ENCODE data around the gene LCE6A. TPM values are rescaled to one million over a fixed set of nuclear protein-coding genes. Genes with fewer than 3 reads are reported as not detected.

Gene LCE6A
- polyA plus RNA-seq (2013, experiment 1 of 2), result not detected
- polyA plus RNA-seq (2013, experiment 2 of 2), result not detected

DNA sequence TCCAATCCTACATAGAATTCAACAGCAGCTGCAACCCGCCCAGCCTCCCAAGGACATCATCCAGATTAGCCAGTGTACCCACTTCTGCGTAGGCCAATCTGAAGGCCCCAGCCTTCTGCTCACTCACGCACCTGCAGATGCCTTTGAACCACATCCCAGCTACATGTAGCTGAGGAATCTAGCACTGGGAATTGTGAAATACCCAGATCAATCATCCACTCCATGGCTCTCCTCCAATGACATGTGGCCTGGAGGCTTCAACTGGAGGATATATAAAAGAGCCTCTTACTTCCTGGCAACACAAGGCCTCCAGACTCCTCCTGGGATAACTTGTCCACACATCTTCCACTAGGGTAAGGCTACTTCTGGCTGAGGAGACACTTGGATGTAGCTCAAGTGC is at the start of gene LCE6A:
LCE6A (plus strand) TSS at position 301 of the 400 bp plus-strand sequence. CDS start 665 bp downstream, outside the sequence.
- Histone ChIP-seq H3K4me1 (ENCODE audit: control insufficient read depth, low read depth, low read length) (no peaks in the 10 kb centered on the region), H3K9ac (ENCODE audit: low read length) (no peak within 1 kb of the TSS), H3K27ac (ENCODE audit: low read depth, low read length) (no peak within 1 kb of the TSS), H3K23ac (ENCODE audit: low read length) (no peak within 1 kb of the TSS), H2AK5ac (ENCODE audit: low read length) (no peak within 1 kb of the TSS), H3K36me3 (ENCODE audit: control insufficient read depth, insufficient read depth, low read length) (no peaks in the 10 kb centered on the region), H3K56ac (ENCODE audit: low read length) (no peak within 1 kb of the TSS), H3K18ac (ENCODE audit: low read length) (no peak within 1 kb of the TSS), H3K79me2 (ENCODE audit: control insufficient read depth, insufficient read depth, low read length) (no peaks in the 10 kb centered on the region), H3K27me3 (ENCODE audit: insufficient read depth, low read length, poor library complexity) (no peaks in the 10 kb centered on the region), H3K79me1 (ENCODE audit: low read length) (no peaks in the 10 kb centered on the region), H3K4me3 (ENCODE audit: low read length) (no peak within 1 kb of the TSS), H4K8ac (ENCODE audit: low read depth, low read length) (no peak within 1 kb of the TSS), H2BK120ac (ENCODE audit: low read depth, low read length) (no peak within 1 kb of the TSS), H4K5ac (ENCODE audit: low read length) (no peak within 1 kb of the TSS), H2BK15ac (replicated peaks; ENCODE audit: low read depth) (no peak within 1 kb of the TSS), H3K4ac (ENCODE audit: low read depth, low read length) (no peak within 1 kb of the TSS), H2BK5ac (ENCODE audit: low read length) (no peak within 1 kb of the TSS), H3K4me2 (ENCODE audit: low read length) (no peak within 1 kb of the TSS)
- WGBS (ENCODE audit: extremely low coverage, insufficient coverage, low lambda C conversion rate), result no CpG with 5 or more reads among the region's 3 CpGs
- no peak for DNase-seq

DNA sequence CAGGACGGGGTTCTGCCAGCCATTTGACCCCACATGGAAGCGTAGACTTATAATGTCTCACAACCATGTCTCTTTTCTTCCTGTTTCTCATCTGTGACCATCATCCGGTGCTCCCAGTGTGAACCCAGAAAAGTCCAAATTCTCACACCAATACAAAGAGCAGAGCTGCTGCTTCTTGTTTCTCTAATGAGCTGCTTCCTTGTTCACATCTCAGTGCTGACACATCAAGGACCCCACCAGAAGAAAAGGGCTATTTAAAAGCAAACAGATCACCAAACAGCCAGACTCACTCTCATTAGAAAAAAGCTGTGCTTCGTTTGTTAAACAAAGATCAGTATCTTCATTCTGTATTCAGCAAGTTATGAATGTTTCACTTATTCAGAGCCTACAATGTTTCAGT is 47.0 kb upstream of the LCE6A start:
- Histone ChIP-seq H3K4me2 (ENCODE audit: low read length) (no peak overlapping the region), H3K79me1 (ENCODE audit: low read length) (no peaks in the 10 kb centered on the region), H2AK5ac (ENCODE audit: low read length) (no peak overlapping the region), H3K18ac (ENCODE audit: low read length) (no peak overlapping the region), H4K5ac (ENCODE audit: low read length) (no peak overlapping the region), H3K27me3 (ENCODE audit: insufficient read depth, low read length, poor library complexity) (no peaks in the 10 kb centered on the region), H3K36me3 (ENCODE audit: control insufficient read depth, insufficient read depth, low read length) (no peaks in the 10 kb centered on the region), H2BK5ac (ENCODE audit: low read length) (no peak overlapping the region), H2BK15ac (replicated peaks; ENCODE audit: low read depth) (no peak overlapping the region), H3K4me3 (ENCODE audit: low read length) (no peak overlapping the region), H3K56ac (ENCODE audit: low read length) (no peak overlapping the region), H3K9ac (ENCODE audit: low read length) (no peak overlapping the region), H3K27ac (ENCODE audit: low read depth, low read length) (no peak overlapping the region), H3K4ac (ENCODE audit: low read depth, low read length) (no peak overlapping the region), H3K79me2 (ENCODE audit: control insufficient read depth, insufficient read depth, low read length) (no peaks in the 10 kb centered on the region), H2BK120ac (ENCODE audit: low read depth, low read length) (no peak overlapping the region), H3K23ac (ENCODE audit: low read length) (no peak overlapping the region), H3K4me1 (ENCODE audit: control insufficient read depth, low read depth, low read length) (no peaks in the 10 kb centered on the region), H4K8ac (ENCODE audit: low read depth, low read length) (no peak overlapping the region)
- DNase-seq, result no peak
- WGBS (ENCODE audit: extremely low coverage, insufficient coverage, low lambda C conversion rate), result no CpG with 5 or more reads among the region's 4 CpGs

DNA sequence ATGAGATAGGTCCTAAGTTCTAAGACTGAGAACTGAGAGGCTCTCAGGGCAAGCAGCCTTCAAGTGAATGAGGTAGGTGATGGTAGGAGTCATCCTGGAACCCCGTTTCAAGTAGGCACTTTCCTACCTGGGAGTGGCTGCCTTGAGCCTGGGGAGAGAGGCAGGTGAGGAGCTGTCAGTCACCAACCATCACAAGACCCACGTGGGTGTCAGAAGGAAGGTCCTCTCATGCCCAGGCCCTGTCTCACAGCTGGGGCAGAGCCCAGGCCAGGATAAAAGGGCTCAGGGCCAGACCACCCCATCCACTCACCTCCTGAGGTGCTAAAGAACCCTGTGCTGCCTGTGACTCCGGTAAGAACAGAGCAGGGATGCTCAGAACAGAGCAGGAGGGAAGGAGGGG is 46.2 kb upstream of the LCE6A start, which contains the start of gene LCE1D:
LCE1D (plus strand) TSS at position 301 of the 400 bp plus-strand sequence. CDS start 1,074 bp downstream, outside the sequence.
- H3K18ac ChIP-seq (ENCODE audit: low read length), result no peak within 1 kb of the TSS
- no peak within 1 kb of the TSS for H2BK15ac ChIP-seq (replicated peaks; ENCODE audit: low read depth)
- no peaks in the 10 kb centered on the region for H3K4me1 ChIP-seq (ENCODE audit: control insufficient read depth, low read depth, low read length)
- H3K79me2 ChIP-seq (ENCODE audit: control insufficient read depth, insufficient read depth, low read length), result no peaks in the 10 kb centered on the region
- H3K9ac ChIP-seq (ENCODE audit: low read length), result no peak within 1 kb of the TSS
- H3K79me1 ChIP-seq (ENCODE audit: low read length), result no peaks in the 10 kb centered on the region
- no CpG with 5 or more reads among the region's 3 CpGs for WGBS (ENCODE audit: extremely low coverage, insufficient coverage, low lambda C conversion rate)
- H2AK5ac ChIP-seq (ENCODE audit: low read length), result no peak within 1 kb of the TSS
- no peak within 1 kb of the TSS for H3K56ac ChIP-seq (ENCODE audit: low read length)
- H3K4me2 ChIP-seq (ENCODE audit: low read length), result no peak within 1 kb of the TSS
- H3K4ac ChIP-seq (ENCODE audit: low read depth, low read length), result no peak within 1 kb of the TSS
- H3K27ac ChIP-seq (ENCODE audit: low read depth, low read length), result no peak within 1 kb of the TSS
- H4K5ac ChIP-seq (ENCODE audit: low read length), result no peak within 1 kb of the TSS
- H3K23ac ChIP-seq (ENCODE audit: low read length), result no peak within 1 kb of the TSS
- DNase-seq, result no peak
- H3K4me3 ChIP-seq (ENCODE audit: low read length), result no peak within 1 kb of the TSS
- no peak within 1 kb of the TSS for H2BK120ac ChIP-seq (ENCODE audit: low read depth, low read length)
- H3K27me3 ChIP-seq (ENCODE audit: insufficient read depth, low read length, poor library complexity), result no peaks in the 10 kb centered on the region
- no peak within 1 kb of the TSS for H2BK5ac ChIP-seq (ENCODE audit: low read length)
- H4K8ac ChIP-seq (ENCODE audit: low read depth, low read length), result no peak within 1 kb of the TSS
- no peaks in the 10 kb centered on the region for H3K36me3 ChIP-seq (ENCODE audit: control insufficient read depth, insufficient read depth, low read length)

DNA sequence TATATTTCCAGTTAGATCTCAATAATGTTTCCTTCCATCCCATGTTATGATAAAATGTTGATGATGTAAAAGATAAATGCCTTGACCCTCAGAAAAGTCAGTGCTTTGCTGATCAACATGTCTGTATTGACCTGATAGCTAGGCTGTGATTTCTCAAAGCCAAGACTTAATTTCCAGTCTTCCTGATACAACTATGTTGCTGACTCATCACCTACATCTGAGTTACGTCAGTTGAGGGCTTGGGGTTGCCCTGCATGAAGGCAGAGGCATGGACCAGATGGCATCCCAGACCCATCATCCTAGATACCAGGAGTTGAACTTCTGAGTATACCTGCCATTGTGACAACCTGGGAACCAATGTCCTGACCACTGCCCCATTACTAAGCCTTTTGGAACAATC is 41.3 kb upstream of the LCE6A start:
- Histone ChIP-seq H3K27me3 (ENCODE audit: insufficient read depth, low read length, poor library complexity) (no peaks in the 10 kb centered on the region), H3K4me3 (ENCODE audit: low read length) (no peak overlapping the region), H3K4me1 (ENCODE audit: control insufficient read depth, low read depth, low read length) (no peaks in the 10 kb centered on the region), H2AK5ac (ENCODE audit: low read length) (no peak overlapping the region), H3K27ac (ENCODE audit: low read depth, low read length) (no peak overlapping the region), H2BK120ac (ENCODE audit: low read depth, low read length) (no peak overlapping the region), H3K4me2 (ENCODE audit: low read length) (no peak overlapping the region), H4K5ac (ENCODE audit: low read length) (no peak overlapping the region), H3K18ac (ENCODE audit: low read length) (no peak overlapping the region), H2BK5ac (ENCODE audit: low read length) (no peak overlapping the region), H3K9ac (ENCODE audit: low read length) (no peak overlapping the region), H3K79me2 (ENCODE audit: control insufficient read depth, insufficient read depth, low read length) (no peaks in the 10 kb centered on the region), H3K56ac (ENCODE audit: low read length) (no peak overlapping the region), H3K23ac (ENCODE audit: low read length) (no peak overlapping the region), H3K36me3 (ENCODE audit: control insufficient read depth, insufficient read depth, low read length) (no peaks in the 10 kb centered on the region), H3K4ac (ENCODE audit: low read depth, low read length) (no peak overlapping the region), H4K8ac (ENCODE audit: low read depth, low read length) (no peak overlapping the region), H2BK15ac (replicated peaks; ENCODE audit: low read depth) (no peak overlapping the region), H3K79me1 (ENCODE audit: low read length) (no peaks in the 10 kb centered on the region)
- no CpG with 5 or more reads among the region's 1 CpG for WGBS (ENCODE audit: extremely low coverage, insufficient coverage, low lambda C conversion rate)
- DNase-seq, result no peak

- Histone ChIP-seq H3K27ac (ENCODE audit: low read depth, low read length) (no peak within 1 kb of the TSS), H2BK5ac (ENCODE audit: low read length) (no peak within 1 kb of the TSS), H3K4ac (ENCODE audit: low read depth, low read length) (no peak within 1 kb of the TSS), H3K27me3 (ENCODE audit: insufficient read depth, low read length, poor library complexity) (no peaks in the 10 kb centered on the region), H2BK15ac (replicated peaks; ENCODE audit: low read depth) (no peak within 1 kb of the TSS), H3K4me1 (ENCODE audit: control insufficient read depth, low read depth, low read length) (no peaks in the 10 kb centered on the region), H3K79me1 (ENCODE audit: low read length) (no peaks in the 10 kb centered on the region), H4K5ac (ENCODE audit: low read length) (no peak within 1 kb of the TSS), H3K79me2 (ENCODE audit: control insufficient read depth, insufficient read depth, low read length) (no peaks in the 10 kb centered on the region), H2BK120ac (ENCODE audit: low read depth, low read length) (no peak within 1 kb of the TSS), H2AK5ac (ENCODE audit: low read length) (no peak within 1 kb of the TSS), H3K56ac (ENCODE audit: low read length) (no peak within 1 kb of the TSS), H3K9ac (ENCODE audit: low read length) (no peak within 1 kb of the TSS), H4K8ac (ENCODE audit: low read depth, low read length) (no peak within 1 kb of the TSS), H3K4me3 (ENCODE audit: low read length) (no peak within 1 kb of the TSS), H3K23ac (ENCODE audit: low read length) (no peak within 1 kb of the TSS), H3K4me2 (ENCODE audit: low read length) (no peak within 1 kb of the TSS), H3K18ac (ENCODE audit: low read length) (no peak within 1 kb of the TSS), H3K36me3 (ENCODE audit: control insufficient read depth, insufficient read depth, low read length) (no peaks in the 10 kb centered on the region)
- no CpG with 5 or more reads among the region's 3 CpGs for WGBS (ENCODE audit: extremely low coverage, insufficient coverage, low lambda C conversion rate)
- no peak for DNase-seq
Observed at GRCh38 chr1:152806576-152806975, 36.1 kb upstream of the LCE6A start, which contains the start of gene LCE1C. TSS of gene LCE1C (minus strand) at chr1:152806651. CDS start at chr1:152805478, 1,173 bp downstream.

DNA sequence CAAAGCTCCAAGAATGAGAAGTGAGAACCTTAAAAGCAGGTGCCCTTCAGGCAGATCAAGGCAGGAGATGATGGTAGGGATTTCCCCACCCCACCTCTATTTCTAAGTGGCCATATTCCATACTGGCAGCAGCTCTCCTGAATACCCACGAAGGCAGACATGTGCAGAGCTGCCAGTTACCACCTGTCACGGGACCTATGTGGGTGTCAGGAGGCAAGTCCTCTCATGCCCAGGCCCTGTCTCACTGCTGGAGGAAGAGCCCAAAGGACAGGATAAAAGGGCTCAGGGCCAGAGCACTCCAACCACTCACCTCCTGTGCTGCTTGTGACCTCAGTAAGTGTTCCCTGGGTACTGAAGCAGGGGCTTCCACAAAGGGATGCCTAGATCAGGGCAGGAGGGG is 31.6 kb upstream of the LCE6A start:
- H2BK120ac ChIP-seq (ENCODE audit: low read depth, low read length), result no peak overlapping the region
- H3K79me1 ChIP-seq (ENCODE audit: low read length), result no peaks in the 10 kb centered on the region
- H3K18ac ChIP-seq (ENCODE audit: low read length), result no peak overlapping the region
- no CpG with 5 or more reads among the region's 2 CpGs for WGBS (ENCODE audit: extremely low coverage, insufficient coverage, low lambda C conversion rate)
- H3K56ac ChIP-seq (ENCODE audit: low read length), result no peak overlapping the region
- no peak overlapping the region for H3K23ac ChIP-seq (ENCODE audit: low read length)
- no peaks in the 10 kb centered on the region for H3K4me1 ChIP-seq (ENCODE audit: control insufficient read depth, low read depth, low read length)
- no peak overlapping the region for H3K4me3 ChIP-seq (ENCODE audit: low read length)
- H2AK5ac ChIP-seq (ENCODE audit: low read length), result no peak overlapping the region
- H2BK15ac ChIP-seq (replicated peaks; ENCODE audit: low read depth), result no peak overlapping the region
- no peak overlapping the region for H3K9ac ChIP-seq (ENCODE audit: low read length)
- DNase-seq, result no peak
- no peak overlapping the region for H3K4ac ChIP-seq (ENCODE audit: low read depth, low read length)
- no peak overlapping the region for H3K27ac ChIP-seq (ENCODE audit: low read depth, low read length)
- no peak overlapping the region for H2BK5ac ChIP-seq (ENCODE audit: low read length)
- no peak overlapping the region for H4K8ac ChIP-seq (ENCODE audit: low read depth, low read length)
- H3K4me2 ChIP-seq (ENCODE audit: low read length), result no peak overlapping the region
- H3K36me3 ChIP-seq (ENCODE audit: control insufficient read depth, insufficient read depth, low read length), result no peaks in the 10 kb centered on the region
- H3K27me3 ChIP-seq (ENCODE audit: insufficient read depth, low read length, poor library complexity), result no peaks in the 10 kb centered on the region
- H4K5ac ChIP-seq (ENCODE audit: low read length), result no peak overlapping the region
- no peaks in the 10 kb centered on the region for H3K79me2 ChIP-seq (ENCODE audit: control insufficient read depth, insufficient read depth, low read length)

All from mesendoderm (in vitro differentiated cells).